Astrocyte of the cerebellum (primary cell): ENCODE data around the gene RPN2.

Experiments used
- DNase-seq: peaks from one replicate; pipeline ENCODE4 v3.0.0-alpha.2; 2011; ENCODE audit warnings: low read depth
- H3K4me3 ChIP-seq: 2 replicates; pipeline ENCODE4 v1.5.1; 2011; ENCODE audit warnings: mild to moderate bottlenecking, low read depth, low read length, moderate library complexity
- CTCF ChIP-seq: IDR thresholded peaks from 2 replicates; pipeline ENCODE4 v1.5.1; 2012; ENCODE audit warnings: low read length, low read depth, moderate library complexity, mild to moderate bottlenecking; ENCODE audit errors: missing control alignments
- in situ Hi-C: cut with HindIII; loops from 2 replicates; pipeline ENCODE4 v1.10.0; 2017; ENCODE audit warnings: low sequenced_read_pairs

Gene RPN2

GRCh38 chr20:37290158-37290810 lies 111.2 kb downstream of the RPN2 start:
- H3K4me3 ChIP-seq: peak overlapping the region; percentile 66
- DNase-seq: no peak
- in situ Hi-C loops: no loop called here
- no peak for TF ChIP-seq CTCF
